HUES6 (cell line): ENCODE data around the gene RGS10.

Experiments
- H3K27ac ChIP-seq: 2 replicates; pipeline ENCODE4 v1.7.0; 2013; ENCODE audit warnings: low read depth, mild to moderate bottlenecking, low read length, inconsistent platforms
- H3K27me3 ChIP-seq: 2 replicates; pipeline ENCODE4 v1.6.1; 2013; ENCODE audit warnings: low read length; ENCODE audit not compliant: control insufficient read depth, insufficient read depth
- H3K36me3 ChIP-seq: 2 replicates; pipeline ENCODE4 v1.6.1; 2013; ENCODE audit warnings: low read length; ENCODE audit not compliant: control insufficient read depth, insufficient read depth
- H3K4me1 ChIP-seq: 2 replicates; pipeline ENCODE4 v1.6.1; 2013; ENCODE audit warnings: low read length; ENCODE audit not compliant: control insufficient read depth, insufficient read depth
- H3K4me3 ChIP-seq: 2 replicates; pipeline ENCODE4 v1.5.1; 2013; ENCODE audit warnings: low read depth, low read length
- H3K9ac ChIP-seq: one replicate; pipeline ENCODE4 v1.6.1; 2013; ENCODE audit warnings: mild to moderate bottlenecking, low read length
- H3K9me3 ChIP-seq: 2 replicates; pipeline ENCODE4 v1.6.1; 2013; ENCODE audit warnings: low read depth, low read length; ENCODE audit not compliant: control insufficient read depth, insufficient read depth

RGS10 gene

DNA sequence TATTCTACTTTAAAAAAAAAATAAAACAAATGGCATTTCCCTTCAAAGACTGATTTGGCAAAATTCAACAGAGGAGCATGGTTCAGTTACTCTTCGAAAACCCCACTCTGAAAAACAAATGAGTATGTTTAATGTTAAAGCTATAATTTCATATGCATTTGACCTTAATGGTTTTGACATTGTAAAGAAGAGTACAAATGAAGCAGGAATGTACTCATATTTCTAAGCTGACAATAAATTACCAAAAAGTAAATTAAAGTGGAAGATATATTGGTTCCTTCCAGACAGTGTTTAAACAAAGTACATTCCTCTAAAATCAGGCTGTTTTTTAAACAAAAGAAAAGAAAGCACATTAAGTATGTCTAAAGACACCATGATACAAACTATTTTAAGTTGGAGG, 16.4 kb downstream of the RGS10 start:
- H3K9me3 ChIP-seq: no peaks in the 10 kb centered on the region
- H3K4me3 ChIP-seq: no peak overlapping the region
- H3K27me3 ChIP-seq: no peaks in the 10 kb centered on the region
- H3K36me3 ChIP-seq: no peaks in the 10 kb centered on the region
- peaks cover 4% of the 10 kb centered on the region; the same call in 1 of the 2 replicates for H3K4me1 ChIP-seq
- H3K27ac ChIP-seq: no peak overlapping the region
- H3K9ac ChIP-seq: no peak overlapping the region

DNA sequence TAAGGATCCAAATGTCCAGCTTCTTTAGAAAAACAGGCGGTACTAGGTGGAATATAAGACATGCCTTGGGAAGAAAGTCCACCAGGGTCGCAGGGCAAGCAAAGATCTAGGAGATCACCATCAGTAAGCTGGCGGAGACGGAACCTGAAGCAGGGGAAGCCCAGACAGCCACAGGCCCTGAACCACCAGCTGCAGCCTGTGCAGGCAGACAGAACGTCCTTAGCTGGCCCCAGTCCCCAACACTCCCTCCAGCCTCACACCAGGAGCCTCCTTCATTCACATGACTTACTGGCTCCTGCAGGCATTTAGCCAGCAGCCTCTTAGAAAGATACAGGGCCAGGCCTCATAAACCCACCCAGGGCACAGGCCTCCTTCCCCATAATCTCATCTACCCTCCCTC, 17.4 kb downstream of the RGS10 start:
- no peak overlapping the region for H3K9ac ChIP-seq
- no peak overlapping the region for H3K4me3 ChIP-seq
- H3K36me3 ChIP-seq: no peaks in the 10 kb centered on the region
- no peaks in the 10 kb centered on the region for H3K27me3 ChIP-seq
- no peaks in the 10 kb centered on the region for H3K9me3 ChIP-seq
- H3K27ac ChIP-seq: no peak overlapping the region
- H3K4me1 ChIP-seq: peaks cover 4% of the 10 kb centered on the region

DNA sequence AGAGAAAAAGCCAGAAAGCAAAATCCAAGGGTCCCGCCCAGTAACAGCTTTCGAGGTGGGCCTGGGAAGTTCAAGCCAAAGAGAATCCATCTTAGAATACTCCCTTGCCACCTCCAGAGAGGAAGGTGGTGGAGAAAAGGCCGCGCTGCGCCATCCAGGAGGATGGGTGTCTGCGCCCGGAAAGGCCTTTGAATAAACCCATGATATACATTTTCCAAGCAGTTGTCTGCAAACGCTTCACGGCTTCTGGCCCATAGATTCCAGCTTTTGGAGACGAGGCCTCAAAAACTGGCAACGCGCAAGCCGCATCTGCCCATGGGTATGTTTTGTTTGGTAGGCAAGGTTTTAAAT, 17.8 kb downstream of the RGS10 start:
- H3K9ac ChIP-seq: no peak overlapping the region
- H3K27me3 ChIP-seq: no peaks in the 10 kb centered on the region
- peaks cover 9% of the 10 kb centered on the region for H3K4me1 ChIP-seq
- H3K9me3 ChIP-seq: no peaks in the 10 kb centered on the region
- no peaks in the 10 kb centered on the region for H3K36me3 ChIP-seq
- H3K4me3 ChIP-seq: no peak overlapping the region
- H3K27ac ChIP-seq: no peak overlapping the region

DNA sequence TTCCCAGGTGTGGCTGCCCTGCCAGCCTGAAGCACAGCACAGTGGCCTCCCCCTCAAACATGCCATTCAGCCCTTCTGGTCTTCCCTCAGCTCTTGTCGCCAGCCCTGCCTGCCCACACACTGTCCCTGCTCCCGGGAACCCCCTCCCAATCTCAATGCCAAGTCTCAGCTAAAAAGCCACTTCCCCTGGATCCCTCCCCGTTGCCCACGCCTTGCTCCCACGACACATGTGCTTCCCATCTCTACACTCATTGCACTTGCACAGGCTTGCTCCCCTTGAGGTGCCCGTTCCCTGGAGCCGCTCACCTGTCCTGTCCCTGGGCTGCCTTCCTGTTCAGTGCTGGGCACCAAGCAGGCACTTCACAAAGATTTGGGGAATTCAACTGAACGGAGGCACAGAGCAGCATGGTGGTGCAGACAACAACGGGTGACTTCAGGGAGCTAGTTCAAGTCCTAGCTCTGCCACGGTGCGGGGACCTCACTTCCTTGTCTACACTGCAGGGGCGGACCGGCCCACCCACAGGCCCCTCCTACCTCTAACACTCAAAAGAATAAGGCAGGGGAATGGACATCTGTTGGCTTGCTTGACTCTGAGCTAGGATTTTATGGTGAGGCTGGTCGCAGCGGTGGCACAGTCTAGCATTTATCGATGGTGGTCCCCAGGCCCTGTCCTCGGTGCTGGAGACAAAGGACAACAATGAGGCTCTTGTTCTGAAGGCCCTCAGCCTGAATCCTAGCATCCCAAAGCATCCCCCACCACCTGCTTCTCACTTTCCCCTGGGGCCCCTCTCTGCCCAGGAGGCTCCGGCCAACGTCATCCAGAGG, 18.4 kb downstream of the RGS10 start:
- Histone ChIP-seq H3K9me3 (no peaks in the 10 kb centered on the region), H3K27ac (no peak overlapping the region), H3K4me1 (peaks cover 9% of the 10 kb centered on the region), H3K9ac (no peak overlapping the region), H3K4me3 (no peak overlapping the region), H3K36me3 (no peaks in the 10 kb centered on the region), H3K27me3 (no peaks in the 10 kb centered on the region)

DNA sequence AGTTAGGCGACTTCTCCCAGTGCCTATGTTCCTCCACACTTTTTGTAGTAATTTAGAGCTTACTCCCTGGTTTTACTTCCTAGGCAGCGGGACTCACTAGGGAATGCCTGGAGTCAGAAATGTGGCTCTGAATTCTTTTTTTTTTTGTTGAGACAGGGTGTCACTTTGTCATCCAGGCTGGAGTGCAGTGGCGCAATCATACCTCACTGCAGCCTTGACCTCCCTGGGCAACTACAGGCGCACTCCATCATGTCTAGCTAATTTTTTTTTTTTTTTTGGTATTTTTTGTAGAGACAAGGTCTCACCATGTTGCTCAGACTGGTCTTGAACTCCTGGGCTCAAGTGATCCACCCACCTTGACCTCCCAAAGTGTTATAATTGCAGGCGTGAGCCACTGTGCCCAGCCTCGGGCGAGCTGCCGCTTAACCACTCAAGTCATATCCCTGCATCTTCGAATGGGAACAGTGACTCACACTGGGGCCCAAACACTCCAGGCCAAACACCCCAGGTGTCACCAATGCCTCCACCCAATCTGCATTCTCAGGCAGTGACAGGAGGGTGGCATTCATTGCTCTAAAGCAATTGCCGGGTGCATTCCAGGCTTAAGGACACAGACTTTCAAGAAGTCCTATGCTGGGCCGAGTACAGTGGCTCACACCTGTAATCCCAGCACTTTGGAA, 19.6 kb downstream of the RGS10 start:
- Histone ChIP-seq H3K4me3 (no peak overlapping the region), H3K27ac (no peak overlapping the region), H3K9ac (no peak overlapping the region), H3K4me1 (peaks cover 9% of the 10 kb centered on the region), H3K27me3 (no peaks in the 10 kb centered on the region), H3K9me3 (no peaks in the 10 kb centered on the region), H3K36me3 (no peaks in the 10 kb centered on the region)

DNA sequence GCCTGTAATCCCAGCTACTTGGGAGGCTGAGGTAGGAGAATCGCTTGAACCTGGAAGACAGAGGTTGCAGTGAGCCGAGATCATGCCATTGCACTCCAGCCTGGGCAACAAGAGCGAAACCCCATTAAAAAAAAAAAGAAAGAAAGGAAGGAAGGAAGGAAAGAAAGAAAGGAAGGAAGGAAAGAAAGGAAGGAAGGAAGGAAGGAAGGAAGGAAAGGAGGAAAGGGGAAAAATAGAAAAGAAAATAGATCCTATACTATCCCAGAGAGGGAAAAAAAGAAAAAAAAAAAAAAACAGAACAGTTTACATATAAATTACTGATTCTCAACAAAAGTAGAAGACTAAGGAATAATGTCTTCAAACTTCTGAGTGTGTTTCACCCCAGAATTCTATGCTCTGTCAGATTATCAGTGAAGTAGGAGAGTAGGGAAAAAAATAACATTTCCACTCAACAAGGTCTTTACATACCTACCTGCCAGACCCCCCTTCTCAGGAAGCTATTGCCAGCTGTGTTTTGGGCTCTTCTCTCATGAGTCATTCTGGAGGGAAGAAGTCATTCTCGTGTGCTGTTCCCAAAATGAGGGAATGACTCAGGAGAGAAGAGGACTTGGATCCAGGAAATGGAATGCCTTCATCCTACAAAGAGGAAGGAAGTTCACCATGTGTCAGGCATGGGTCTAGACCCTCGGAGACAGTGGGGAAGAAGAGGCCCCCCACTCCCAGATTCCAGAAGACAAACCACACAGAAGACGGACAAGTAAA, 20.9 kb downstream of the RGS10 start:
- no peak overlapping the region for H3K4me3 ChIP-seq
- H3K9ac ChIP-seq: no peak overlapping the region
- peaks cover 19% of the 10 kb centered on the region for H3K4me1 ChIP-seq
- no peaks in the 10 kb centered on the region for H3K9me3 ChIP-seq
- H3K36me3 ChIP-seq: no peaks in the 10 kb centered on the region
- H3K27me3 ChIP-seq: no peaks in the 10 kb centered on the region
- no peak overlapping the region for H3K27ac ChIP-seq

DNA sequence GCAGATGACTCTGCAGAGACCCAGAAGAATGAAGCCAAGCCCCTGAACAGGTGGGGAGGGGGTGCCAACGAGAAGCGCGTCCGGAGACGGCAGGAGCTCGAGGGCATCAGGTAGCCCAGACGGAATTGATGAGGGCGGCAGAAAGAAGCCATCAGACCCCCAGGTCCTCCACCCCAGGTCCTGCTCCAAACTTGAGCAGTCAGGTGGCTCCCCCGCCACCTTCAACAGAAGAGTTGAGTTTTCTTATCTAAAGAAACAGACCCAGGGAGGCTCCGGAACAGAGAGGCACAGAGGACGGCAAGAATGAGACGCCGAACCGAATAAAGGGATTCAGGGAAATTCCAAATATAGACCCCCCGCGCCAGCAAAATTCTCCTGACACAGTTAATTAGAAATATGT, 22.2 kb downstream of the RGS10 start:
- Histone ChIP-seq H3K9me3 (no peaks in the 10 kb centered on the region), H3K27ac (no peak overlapping the region), H3K36me3 (no peaks in the 10 kb centered on the region), H3K4me3 (no peak overlapping the region), H3K4me1 (peaks cover 27% of the 10 kb centered on the region), H3K9ac (no peak overlapping the region), H3K27me3 (no peaks in the 10 kb centered on the region)

DNA sequence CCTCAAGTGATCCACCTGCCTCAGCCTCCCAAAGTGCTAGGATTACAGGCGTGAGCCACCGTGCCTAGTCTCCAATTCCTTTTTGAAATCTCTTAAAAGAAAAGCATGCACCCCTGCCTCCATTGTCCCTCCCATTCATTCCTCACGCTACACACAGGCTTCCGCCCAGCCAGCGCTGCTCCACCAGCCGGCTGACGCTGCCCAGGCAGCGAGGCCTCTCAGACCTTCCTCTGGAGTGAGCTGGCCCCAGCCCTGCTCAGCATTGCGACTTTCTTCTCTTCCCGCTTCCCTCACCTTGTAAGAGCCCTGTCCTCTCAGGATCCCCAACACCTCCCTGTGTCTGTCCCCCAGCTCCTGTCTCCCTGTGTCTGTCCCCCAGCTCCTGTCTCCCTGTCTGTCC, 23.6 kb downstream of the RGS10 start:
- Histone ChIP-seq H3K27ac (no peak overlapping the region), H3K4me1 (peaks cover 27% of the 10 kb centered on the region), H3K9ac (no peak overlapping the region), H3K36me3 (no peaks in the 10 kb centered on the region; the same call in 1 of the 2 replicates), H3K9me3 (no peaks in the 10 kb centered on the region), H3K27me3 (no peaks in the 10 kb centered on the region), H3K4me3 (no peak overlapping the region)

DNA sequence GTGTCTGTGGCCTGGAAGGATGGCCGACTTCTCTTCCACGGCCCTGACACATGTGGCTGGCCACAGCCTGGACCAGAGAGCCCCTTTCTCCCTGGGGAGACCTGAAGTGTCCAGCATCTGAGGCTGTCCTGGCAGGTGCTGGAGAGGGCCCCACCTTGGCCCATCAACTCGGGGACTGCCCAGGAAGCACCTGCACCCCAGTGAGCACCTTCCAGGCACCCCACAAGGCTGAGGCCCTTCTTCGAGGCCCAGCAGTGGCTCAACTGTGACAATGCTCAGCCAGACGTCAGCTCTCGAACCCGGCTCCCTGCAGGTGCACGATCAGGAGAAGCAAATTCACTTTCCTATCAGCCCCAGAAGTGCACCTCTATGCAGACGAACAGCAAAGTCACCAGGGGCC, 24.3 kb downstream of the RGS10 start:
- Histone ChIP-seq H3K4me1 (peaks cover 27% of the 10 kb centered on the region), H3K36me3 (no peaks in the 10 kb centered on the region; the same call in 1 of the 2 replicates), H3K27me3 (no peaks in the 10 kb centered on the region), H3K9ac (no peak overlapping the region), H3K27ac (no peak overlapping the region), H3K4me3 (no peak overlapping the region), H3K9me3 (no peaks in the 10 kb centered on the region)

DNA sequence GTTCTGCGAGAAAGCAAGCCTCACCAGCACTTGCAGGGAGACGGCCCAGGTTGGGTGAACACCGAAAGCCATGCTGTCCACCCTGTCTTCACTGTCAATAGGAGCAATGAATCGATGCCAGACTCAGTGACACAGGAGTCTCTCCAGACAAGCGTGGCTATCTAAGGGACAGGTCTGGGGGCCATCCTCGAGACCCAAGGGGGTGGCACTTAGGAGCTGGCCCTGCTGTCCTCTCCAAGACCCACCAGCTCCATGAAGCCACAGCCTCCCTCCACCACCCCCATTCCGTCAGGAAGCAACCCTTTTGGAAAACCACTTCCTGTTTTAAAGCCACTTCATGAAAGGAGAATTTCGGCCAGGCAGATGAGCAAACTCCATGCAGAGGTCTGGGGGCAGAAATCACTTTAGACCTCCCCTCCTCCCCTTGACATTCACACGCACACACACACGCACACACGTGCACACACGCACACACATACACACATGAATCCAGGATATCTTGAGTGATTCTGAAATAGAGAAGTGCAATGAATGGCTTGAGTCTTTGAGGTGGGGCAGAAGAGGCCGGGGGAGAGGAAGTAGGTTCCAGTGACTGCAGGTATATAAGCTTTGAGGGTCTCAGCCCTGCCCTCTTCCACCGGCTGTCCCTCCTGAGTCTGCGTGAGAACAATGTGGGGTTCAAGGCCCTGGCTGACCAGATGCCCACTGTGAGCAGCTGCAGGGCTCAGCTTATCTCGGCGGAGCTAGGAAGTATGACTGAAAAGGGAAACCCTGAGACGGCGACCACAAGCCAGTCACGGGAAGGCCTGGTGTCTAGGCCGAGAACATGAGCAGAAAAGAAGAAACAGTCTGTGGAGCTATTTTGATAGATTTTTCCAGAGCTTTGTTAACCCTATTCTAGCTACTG, 25.0 kb downstream of the RGS10 start:
- Histone ChIP-seq H3K27ac (peak overlapping the region; percentile 34; the same call in 1 of the 2 replicates), H3K9ac (peak overlapping the region; percentile 2), H3K4me3 (no peak overlapping the region), H3K36me3 (no peaks in the 10 kb centered on the region; the same call in 1 of the 2 replicates), H3K27me3 (no peaks in the 10 kb centered on the region), H3K4me1 (peaks cover 27% of the 10 kb centered on the region), H3K9me3 (no peaks in the 10 kb centered on the region)
